Measurements from ENCODE around the gene USP35.

Gene USP35, protein sequence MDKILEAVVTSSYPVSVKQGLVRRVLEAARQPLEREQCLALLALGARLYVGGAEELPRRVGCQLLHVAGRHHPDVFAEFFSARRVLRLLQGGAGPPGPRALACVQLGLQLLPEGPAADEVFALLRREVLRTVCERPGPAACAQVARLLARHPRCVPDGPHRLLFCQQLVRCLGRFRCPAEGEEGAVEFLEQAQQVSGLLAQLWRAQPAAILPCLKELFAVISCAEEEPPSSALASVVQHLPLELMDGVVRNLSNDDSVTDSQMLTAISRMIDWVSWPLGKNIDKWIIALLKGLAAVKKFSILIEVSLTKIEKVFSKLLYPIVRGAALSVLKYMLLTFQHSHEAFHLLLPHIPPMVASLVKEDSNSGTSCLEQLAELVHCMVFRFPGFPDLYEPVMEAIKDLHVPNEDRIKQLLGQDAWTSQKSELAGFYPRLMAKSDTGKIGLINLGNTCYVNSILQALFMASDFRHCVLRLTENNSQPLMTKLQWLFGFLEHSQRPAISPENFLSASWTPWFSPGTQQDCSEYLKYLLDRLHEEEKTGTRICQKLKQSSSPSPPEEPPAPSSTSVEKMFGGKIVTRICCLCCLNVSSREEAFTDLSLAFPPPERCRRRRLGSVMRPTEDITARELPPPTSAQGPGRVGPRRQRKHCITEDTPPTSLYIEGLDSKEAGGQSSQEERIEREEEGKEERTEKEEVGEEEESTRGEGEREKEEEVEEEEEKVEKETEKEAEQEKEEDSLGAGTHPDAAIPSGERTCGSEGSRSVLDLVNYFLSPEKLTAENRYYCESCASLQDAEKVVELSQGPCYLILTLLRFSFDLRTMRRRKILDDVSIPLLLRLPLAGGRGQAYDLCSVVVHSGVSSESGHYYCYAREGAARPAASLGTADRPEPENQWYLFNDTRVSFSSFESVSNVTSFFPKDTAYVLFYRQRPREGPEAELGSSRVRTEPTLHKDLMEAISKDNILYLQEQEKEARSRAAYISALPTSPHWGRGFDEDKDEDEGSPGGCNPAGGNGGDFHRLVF

DNA sequence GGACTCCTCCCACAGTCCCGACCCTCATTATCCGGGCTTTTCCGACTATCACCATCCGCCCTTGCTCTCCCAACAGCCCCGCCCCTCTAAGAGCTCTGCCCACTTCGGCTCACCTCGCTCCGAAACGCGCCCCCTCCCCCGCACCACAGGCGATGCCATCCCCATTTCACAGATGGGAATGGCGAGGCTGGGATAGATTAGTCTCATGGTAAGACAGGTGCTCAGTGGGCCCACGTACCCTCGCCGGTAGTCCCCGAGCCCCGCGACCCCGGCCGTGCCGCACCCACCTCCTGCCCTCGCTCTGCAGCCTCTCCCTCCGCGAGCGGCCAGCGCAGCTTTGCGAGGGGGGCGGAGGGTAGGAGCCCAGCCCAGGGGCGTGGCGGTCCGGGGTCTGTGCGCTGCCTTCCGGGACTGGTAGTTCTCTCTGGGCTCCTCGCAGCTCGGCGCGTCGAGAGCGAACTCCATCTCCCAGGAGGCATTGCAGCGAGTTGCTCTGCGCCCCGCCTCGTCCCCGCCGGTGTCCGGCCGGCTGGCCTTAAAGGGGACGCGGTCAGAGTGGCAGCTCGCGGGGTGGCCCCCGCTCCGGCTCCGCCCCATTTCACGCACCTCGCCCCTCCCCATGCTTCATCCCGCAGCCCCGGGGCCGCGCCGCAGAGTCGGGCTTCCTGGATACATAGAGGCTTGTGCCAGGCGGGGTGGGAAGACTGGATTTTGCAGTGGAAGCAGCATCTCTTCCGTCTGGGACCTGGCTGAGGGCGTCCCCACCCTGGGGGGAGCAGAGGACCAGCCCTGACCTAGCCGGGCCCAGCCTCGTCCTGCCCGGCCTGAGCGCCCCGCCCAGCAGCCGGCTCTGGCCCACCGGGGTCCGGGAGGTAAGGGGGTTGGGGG, at the start of gene USP35, which contains the start of gene KCTD21:
Gene USP35, plus strand, starts transcription at position 634 of the 888 bp plus-strand sequence. CDS start 7,327 bp downstream, outside the sequence.
Gene KCTD21, minus strand, starts transcription at position 341 of the 888 bp plus-strand sequence. CDS start 14,072 bp downstream, outside the sequence.
- Histone ChIP-seq H3K36me3 (ENCODE audit: insufficient read depth, low read depth, low read length) (no peaks in the 10 kb centered on the region), H3K27ac (ENCODE audit: low read length) (no peak within 1 kb of the TSS)

DNA sequence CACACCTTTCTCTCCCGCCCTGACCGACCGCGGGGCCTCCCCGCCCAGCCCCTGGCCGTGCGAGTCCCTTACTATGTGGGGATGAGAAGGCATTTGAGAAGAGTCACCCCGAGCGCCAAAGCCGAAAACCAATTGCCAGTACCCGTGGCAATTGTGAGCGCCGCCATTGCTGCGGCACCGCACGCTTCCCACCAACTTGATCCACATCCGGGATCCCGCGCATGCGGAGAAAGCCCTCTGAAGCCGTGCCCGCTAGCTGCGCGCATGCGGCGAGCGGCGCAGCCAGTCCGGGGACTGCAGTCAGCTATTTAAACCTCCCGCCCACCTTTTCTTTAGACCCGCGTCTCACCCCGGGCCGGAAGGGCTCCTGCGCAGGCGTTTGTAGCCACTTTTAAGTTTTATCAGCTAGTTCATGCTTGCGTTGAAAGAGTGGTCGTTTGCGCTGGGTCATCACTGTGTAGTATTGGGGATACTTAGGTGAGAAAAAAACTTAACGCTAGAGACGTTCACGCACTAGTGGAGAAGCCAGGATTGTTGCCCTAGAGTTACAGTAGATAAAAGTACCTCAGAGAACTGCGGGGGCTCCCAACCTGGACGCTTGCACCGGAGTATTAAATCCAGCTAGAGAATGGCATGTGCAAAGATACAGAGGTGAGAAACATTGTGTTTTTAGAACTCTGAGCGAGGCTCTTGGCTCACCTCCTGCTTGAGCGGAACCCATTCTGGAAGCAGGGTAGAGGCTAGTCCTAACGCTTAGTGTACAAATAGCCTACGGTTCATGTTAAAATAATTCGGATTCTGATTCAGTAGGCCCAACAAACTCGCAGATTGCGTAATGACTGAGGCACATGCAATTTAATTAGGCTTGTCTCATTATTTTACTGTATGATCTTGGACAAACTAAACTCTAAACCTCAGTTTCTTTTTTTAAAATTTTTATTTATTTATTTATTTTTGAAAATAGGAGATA, 49.0 kb upstream of the USP35 start, which contains the start of gene ALG8:
Gene ALG8, minus strand, starts transcription at position 205 of the 970 bp plus-strand sequence. Its CDS starts 38 bp downstream, at position 167.
- Histone ChIP-seq H3K9me3 (ENCODE audit: insufficient read depth, low read depth, low read length) (no peaks in the 10 kb centered on the region), H3K4me1 (ENCODE audit: insufficient read depth, low read length) (peaks cover 4% of the 10 kb centered on the region; the same call in 1 of the 2 replicates), H3K4me3 (ENCODE audit: low read length) (peak within 1 kb of the TSS; percentile 93), H3K9ac (ENCODE audit: low read depth, low read length) (peak within 1 kb of the TSS; percentile 97), H3K27ac (ENCODE audit: low read length) (peak within 1 kb of the TSS; percentile 86), H3K36me3 (ENCODE audit: insufficient read depth, low read depth, low read length) (peaks cover 48% of the 10 kb centered on the region), H3K27me3 (ENCODE audit: insufficient read depth, low read length) (no peaks in the 10 kb centered on the region)

More for the DNA sequence above, at the start of gene USP35, which contains the start of gene KCTD21:
- Histone ChIP-seq H3K9me3 (ENCODE audit: insufficient read depth, low read depth, low read length) (no peaks in the 10 kb centered on the region), H3K4me3 (ENCODE audit: low read length) (peak within 1 kb of the TSS; percentile 83), H3K9ac (ENCODE audit: low read depth, low read length) (peak within 1 kb of the TSS; percentile 66; the same call in 1 of the 2 replicates), H3K27me3 (ENCODE audit: insufficient read depth, low read length) (peaks cover 8% of the 10 kb centered on the region), H3K4me1 (ENCODE audit: insufficient read depth, low read length) (peaks cover 5% of the 10 kb centered on the region; the same call in 1 of the 2 replicates)

DNA sequence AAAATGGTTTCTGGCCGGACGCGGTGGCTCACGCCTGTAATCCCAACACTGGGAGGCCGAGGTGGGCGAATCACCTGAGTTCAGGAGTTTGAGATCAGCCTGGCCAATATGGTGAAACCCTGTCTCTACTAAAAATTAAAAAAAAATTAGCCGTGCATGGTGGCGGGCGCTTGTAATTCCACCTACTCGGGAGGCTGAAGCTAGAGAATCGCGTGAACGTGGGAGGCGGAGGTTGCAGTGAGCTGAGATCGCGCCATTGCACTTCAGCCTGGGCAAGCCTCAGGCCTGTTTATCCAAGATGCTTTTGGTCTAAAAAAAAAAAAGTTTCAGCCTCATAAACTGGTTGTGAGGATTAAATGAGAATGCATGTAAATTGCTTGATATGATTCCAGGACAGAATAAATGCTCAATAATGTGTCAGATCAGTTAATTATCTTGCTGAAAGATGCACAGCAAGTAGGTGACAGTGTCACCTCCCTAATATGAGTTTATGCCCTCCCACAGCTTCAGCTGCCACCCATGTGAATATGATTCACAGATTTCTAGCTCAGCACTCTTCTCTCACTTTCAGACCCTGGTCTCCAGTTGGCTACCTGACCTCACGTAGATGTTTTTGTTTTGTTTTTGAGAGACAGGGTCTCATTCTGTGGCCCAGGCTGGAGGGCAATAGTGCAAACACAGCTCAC, 48.2 kb upstream of the USP35 start:
- Histone ChIP-seq H3K4me1 (ENCODE audit: insufficient read depth, low read length) (peaks cover 4% of the 10 kb centered on the region; the same call in 1 of the 2 replicates), H3K36me3 (ENCODE audit: insufficient read depth, low read depth, low read length) (peaks cover 41% of the 10 kb centered on the region), H3K27me3 (ENCODE audit: insufficient read depth, low read length) (no peaks in the 10 kb centered on the region), H3K9ac (ENCODE audit: low read depth, low read length) (peak overlapping the region; percentile 40; the same call in 1 of the 2 replicates), H3K9me3 (ENCODE audit: insufficient read depth, low read depth, low read length) (no peaks in the 10 kb centered on the region), H3K27ac (ENCODE audit: low read length) (no peak overlapping the region), H3K4me3 (ENCODE audit: low read length) (peak overlapping the region; percentile 93)

DNA sequence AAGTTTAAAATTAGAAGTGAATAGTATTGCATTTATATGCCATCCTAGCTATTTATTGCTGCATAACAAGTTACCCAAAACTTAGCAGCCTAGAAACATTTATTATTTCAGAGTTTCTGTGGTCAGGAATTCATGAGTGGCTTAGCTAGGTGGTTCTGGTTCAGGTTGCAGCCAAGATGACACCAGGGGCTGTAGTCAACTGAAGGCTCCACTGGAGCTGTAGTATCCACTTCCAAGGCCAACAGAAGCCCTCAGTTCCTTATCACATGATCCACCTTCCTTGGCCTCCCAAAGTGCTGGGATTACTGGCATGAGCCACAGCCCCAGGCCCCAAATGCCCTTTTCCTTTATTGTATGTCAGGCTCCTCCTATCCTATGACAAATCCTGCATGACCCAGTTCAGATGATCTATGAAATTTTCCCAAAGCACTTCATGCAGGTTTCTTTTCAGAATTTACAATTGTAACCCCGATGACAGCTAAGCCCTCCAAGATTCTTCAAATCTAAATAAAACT, 43.2 kb upstream of the USP35 start:
- Histone ChIP-seq H3K9ac (ENCODE audit: low read depth, low read length) (no peak overlapping the region), H3K27me3 (ENCODE audit: insufficient read depth, low read length) (no peaks in the 10 kb centered on the region), H3K4me1 (ENCODE audit: insufficient read depth, low read length) (no peaks in the 10 kb centered on the region; the same call in 1 of the 2 replicates), H3K4me3 (ENCODE audit: low read length) (no peak overlapping the region), H3K9me3 (ENCODE audit: insufficient read depth, low read depth, low read length) (no peaks in the 10 kb centered on the region), H3K36me3 (ENCODE audit: insufficient read depth, low read depth, low read length) (peaks cover 20% of the 10 kb centered on the region; the same call in 1 of the 2 replicates), H3K27ac (ENCODE audit: low read length) (no peak overlapping the region)

DNA sequence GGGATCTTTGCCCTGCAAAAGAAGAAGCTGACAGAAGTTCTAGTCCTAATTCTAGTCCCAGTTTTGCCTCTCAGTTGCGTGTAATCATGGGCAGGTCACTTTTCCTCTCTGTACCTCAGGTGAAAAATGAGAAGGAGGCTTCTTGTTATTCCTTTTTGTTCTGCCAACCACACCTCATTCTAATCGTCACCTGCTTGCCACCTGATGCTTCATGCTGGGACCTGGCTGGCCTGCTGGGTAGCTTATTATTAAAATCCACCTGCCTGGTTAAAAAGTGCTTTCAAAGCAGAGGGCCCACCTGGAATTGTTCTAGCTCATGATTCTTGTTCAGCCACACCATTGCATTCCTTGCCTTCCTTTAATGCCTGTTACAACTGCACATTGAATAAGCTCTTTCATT, 40.9 kb upstream of the USP35 start:
- Histone ChIP-seq H3K4me3 (ENCODE audit: low read length) (no peak overlapping the region), H3K36me3 (ENCODE audit: insufficient read depth, low read depth, low read length) (peaks cover 14% of the 10 kb centered on the region; the same call in 1 of the 2 replicates), H3K27me3 (ENCODE audit: insufficient read depth, low read length) (no peaks in the 10 kb centered on the region), H3K9me3 (ENCODE audit: insufficient read depth, low read depth, low read length) (no peaks in the 10 kb centered on the region), H3K9ac (ENCODE audit: low read depth, low read length) (no peak overlapping the region), H3K4me1 (ENCODE audit: insufficient read depth, low read length) (no peaks in the 10 kb centered on the region; the same call in 1 of the 2 replicates), H3K27ac (ENCODE audit: low read length) (no peak overlapping the region)

DNA sequence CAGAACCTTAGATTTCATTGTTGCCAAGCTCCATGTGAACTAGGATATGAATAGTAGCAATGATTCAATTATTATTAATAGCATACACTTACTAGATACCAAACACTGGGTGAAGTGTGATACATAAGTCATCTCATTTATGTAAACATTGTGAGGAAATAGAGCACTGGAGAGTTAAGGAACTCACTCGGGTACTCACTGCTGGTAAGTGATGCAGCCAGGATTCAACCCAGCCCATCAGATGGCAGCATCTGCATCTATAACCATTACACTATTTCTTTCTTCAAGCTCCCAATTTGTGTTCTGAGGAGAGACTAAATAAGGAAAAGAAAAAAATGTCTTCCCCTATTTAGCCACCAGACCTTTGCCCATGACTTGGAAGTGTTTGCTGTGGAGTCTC, 39.1 kb upstream of the USP35 start:
- Histone ChIP-seq H3K27ac (ENCODE audit: low read length) (no peak overlapping the region), H3K9me3 (ENCODE audit: insufficient read depth, low read depth, low read length) (no peaks in the 10 kb centered on the region), H3K4me3 (ENCODE audit: low read length) (no peak overlapping the region), H3K27me3 (ENCODE audit: insufficient read depth, low read length) (no peaks in the 10 kb centered on the region), H3K9ac (ENCODE audit: low read depth, low read length) (no peak overlapping the region), H3K36me3 (ENCODE audit: insufficient read depth, low read depth, low read length) (peaks cover 6% of the 10 kb centered on the region; the same call in 1 of the 2 replicates), H3K4me1 (ENCODE audit: insufficient read depth, low read length) (no peaks in the 10 kb centered on the region; the same call in 1 of the 2 replicates)

DNA sequence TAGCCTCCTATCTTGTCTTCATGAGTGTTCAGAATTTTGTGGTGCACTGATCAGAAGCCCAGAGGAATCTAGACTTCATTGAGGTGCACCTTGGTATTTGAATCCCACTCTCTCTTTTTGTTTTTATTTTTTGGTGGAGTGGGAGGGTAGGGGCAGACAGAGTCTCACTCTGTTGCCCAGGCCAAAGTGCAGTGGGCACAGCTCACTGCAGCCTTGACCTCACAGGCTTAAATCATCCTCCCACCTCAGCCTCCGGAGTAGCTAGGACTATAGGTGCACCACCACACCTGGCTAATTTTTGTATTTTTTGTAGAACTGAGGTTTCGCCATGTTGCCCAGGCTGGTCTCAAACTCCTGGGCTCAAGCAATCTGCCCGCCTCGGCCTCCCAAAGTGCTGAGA, 38.4 kb upstream of the USP35 start:
- no peak overlapping the region for H3K27ac ChIP-seq (ENCODE audit: low read length)
- H3K9me3 ChIP-seq (ENCODE audit: insufficient read depth, low read depth, low read length) = no peaks in the 10 kb centered on the region
- H3K27me3 ChIP-seq (ENCODE audit: insufficient read depth, low read length) = no peaks in the 10 kb centered on the region
- no peaks in the 10 kb centered on the region; the same call in 1 of the 2 replicates for H3K4me1 ChIP-seq (ENCODE audit: insufficient read depth, low read length)
- H3K36me3 ChIP-seq (ENCODE audit: insufficient read depth, low read depth, low read length) = peaks cover 6% of the 10 kb centered on the region; the same call in 1 of the 2 replicates
- H3K4me3 ChIP-seq (ENCODE audit: low read length) = no peak overlapping the region
- no peak overlapping the region for H3K9ac ChIP-seq (ENCODE audit: low read depth, low read length)

DNA sequence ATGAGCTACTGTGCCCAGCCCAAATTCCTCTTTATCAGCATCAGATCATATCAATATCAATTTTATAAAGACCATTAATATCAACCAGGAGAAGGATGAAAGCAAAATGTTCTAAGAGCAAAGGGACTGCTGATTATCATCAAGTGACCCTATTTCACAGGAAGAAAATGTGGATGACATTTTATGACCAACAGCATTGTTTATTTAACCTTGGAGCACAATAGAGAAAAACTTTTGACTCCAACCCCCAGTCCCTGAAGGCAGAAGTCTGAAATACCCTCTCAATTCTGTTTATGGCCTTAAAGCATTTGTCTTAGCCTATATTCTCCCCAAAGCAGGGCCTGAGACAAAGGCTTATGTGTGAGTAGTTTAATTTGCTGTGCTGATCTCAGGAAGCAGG, 38.0 kb upstream of the USP35 start:
- Histone ChIP-seq H3K9ac (ENCODE audit: low read depth, low read length) (no peak overlapping the region), H3K4me3 (ENCODE audit: low read length) (no peak overlapping the region), H3K27me3 (ENCODE audit: insufficient read depth, low read length) (no peaks in the 10 kb centered on the region), H3K36me3 (ENCODE audit: insufficient read depth, low read depth, low read length) (peaks cover 6% of the 10 kb centered on the region; the same call in 1 of the 2 replicates), H3K27ac (ENCODE audit: low read length) (no peak overlapping the region), H3K4me1 (ENCODE audit: insufficient read depth, low read length) (no peaks in the 10 kb centered on the region; the same call in 1 of the 2 replicates), H3K9me3 (ENCODE audit: insufficient read depth, low read depth, low read length) (no peaks in the 10 kb centered on the region)

DNA sequence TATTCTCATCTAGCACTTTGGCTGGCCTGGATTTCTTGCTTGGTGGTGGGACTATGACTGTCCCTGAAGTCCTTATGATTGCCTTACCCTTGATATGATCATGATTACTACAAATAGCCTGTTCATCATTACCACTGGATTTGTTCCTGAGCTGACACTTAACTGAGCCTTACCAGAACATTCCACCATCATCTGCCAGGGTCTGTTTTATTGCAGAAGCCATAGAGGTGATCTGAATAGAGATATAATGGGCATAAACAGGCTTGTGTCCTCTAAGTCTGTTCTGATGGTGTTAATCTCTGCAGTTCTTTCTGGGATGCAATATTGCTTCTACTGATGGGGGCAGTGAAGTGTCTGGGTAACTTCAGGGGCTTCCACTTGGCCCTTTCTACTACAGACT, 36.9 kb upstream of the USP35 start:
- no peaks in the 10 kb centered on the region for H3K27me3 ChIP-seq (ENCODE audit: insufficient read depth, low read length)
- no peak overlapping the region for H3K4me3 ChIP-seq (ENCODE audit: low read length)
- no peaks in the 10 kb centered on the region for H3K9me3 ChIP-seq (ENCODE audit: insufficient read depth, low read depth, low read length)
- peaks cover 6% of the 10 kb centered on the region; the same call in 1 of the 2 replicates for H3K36me3 ChIP-seq (ENCODE audit: insufficient read depth, low read depth, low read length)
- H3K9ac ChIP-seq (ENCODE audit: low read depth, low read length) = no peak overlapping the region
- H3K4me1 ChIP-seq (ENCODE audit: insufficient read depth, low read length) = peaks cover 7% of the 10 kb centered on the region
- H3K27ac ChIP-seq (ENCODE audit: low read length) = no peak overlapping the region

Measured in iPS-20b (cell line).